Measurements from ENCODE around the gene ACP7.
"Not testable (repeated sequence)": the region's sequence is repeated elsewhere in the genome, so short reads cannot be mapped to it uniquely, and the experiment has no call there.

The ACP7 gene

DNA sequence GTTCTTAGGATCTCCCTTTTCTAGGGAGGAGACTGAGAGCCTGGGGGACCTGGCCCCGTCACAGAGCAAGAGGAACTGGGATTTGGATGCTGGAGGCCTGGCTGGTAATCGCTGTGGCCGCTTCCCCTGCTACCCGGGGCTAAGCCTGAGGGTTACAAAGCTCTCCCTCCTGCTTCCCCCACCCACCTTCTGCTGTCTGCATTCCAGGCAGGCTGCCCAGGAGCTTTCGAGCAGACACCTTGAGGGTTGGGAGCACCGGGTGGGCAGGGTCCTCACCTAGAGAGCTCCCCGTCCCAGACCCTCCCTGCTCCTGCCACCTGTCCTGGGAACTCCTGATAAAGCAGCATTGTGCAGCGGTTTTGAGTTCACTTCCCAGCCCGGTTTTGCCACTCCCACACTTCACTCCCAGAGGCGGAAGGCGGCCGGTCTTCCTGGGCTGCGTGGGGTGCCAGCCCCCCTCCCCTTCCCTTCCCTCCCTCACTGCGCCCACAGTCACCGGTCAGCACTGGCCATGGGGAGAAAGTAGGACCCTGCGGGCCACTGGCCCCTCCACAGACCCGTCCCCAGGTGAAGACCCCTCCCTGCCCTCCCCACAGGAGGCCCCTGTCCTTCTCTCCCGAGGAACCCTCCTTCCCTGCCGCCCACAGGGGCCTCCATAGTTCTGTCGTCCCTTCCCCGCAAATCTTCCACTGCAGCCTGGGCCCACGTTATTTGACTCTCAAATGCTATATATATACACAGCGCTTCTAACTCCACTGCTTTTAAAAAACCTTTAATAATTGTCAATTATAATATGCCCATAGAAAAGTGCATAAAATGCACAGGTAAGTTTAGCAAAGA is 49.5 kb downstream of the ACP7 start:
- no peak for DNase-seq

DNA sequence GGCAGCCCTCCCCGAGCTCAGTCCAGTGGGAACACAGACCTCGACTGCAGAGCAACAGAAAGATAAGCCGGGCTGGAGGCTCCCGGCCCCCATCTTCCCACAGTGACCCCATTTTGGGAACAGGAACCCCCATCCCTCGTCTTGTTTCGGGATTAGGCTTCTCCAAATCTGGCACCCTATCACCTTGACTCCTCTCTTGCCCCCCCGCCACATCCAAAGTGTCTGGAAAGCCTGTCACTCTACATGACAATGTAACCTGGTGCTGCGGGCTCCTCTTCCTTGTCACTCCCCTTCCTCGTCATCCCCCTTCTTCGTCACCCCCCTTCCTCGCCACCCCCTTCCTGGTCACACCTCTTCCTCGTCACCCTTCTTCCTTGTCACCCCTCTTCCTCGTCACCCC is 51.5 kb downstream of the ACP7 start:
- DNase-seq: no peak

- no peak for DNase-seq
Observed at GRCh38 chr19:39136225-39136940, 52.2 kb downstream of the ACP7 start.

GRCh38 chr19:39137131-39137530 is 53.0 kb downstream of the ACP7 start:
- DNase-seq: no peak

DNA sequence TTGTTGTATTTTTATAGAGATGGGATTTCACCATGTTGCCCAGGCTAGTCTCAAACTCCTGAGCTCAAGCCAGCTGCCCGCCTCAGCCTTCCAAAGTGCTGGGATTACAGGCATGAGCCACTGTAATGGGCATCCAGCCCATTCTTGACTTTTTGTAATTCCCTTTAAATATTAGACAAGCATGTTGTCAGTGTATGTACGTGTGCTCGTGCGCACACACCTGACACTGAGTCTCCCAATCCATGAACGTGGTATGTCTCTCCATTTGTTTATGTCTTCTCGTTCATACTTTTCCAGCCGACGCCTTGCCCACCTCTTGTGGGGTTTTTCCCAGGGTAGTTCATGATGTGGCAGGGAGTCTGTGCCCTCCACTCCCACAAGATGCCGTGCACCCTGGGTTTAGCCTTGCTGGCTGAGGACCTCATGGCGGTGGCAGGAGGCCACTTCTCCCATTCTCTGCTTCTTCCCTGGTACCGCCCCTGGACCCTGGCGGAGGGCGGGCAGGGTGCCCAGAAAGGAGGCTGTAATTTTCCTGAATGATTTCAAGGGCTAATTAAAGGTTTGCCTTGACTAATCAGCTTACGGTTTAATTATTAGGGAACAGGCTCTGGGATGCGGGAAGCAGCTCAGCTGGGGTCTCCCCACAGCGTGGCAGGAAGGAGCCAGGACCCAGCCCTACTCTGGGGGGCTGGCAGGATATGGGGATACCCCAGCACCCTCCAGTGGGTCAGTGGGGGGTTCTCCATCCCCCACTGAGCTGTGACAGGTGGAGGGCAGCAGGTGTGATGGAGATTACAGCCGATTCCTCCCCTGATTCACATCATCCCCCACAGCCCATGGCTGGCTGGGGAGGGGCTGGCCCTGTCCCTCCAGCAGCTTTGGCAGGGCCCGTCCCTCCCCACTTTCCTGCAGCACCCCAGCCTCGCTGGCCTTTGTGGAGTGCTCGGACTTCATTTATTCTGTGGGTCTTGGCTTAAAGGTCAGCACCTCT is 54.3 kb downstream of the ACP7 start:
- peak in 2 of 3 experiments; percentile 68 to 78 for DNase-seq

GRCh38 chr19:39139305-39139874 is 55.2 kb downstream of the ACP7 start:
- no peak for DNase-seq

- DNase-seq: no peak
Observed at GRCh38 chr19:39139971-39140453, 55.8 kb downstream of the ACP7 start.

GRCh38 chr19:39140594-39140993 is 56.4 kb downstream of the ACP7 start:
- DNase-seq: no peak

- no peak for DNase-seq
Observed at GRCh38 chr19:39141929-39142328, 57.8 kb downstream of the ACP7 start.

- DNase-seq: no peak
Observed at GRCh38 chr19:39142630-39143029, 58.5 kb downstream of the ACP7 start.

- not testable (repeated sequence) for DNase-seq
Observed at GRCh38 chr19:39143757-39144289, 59.7 kb downstream of the ACP7 start.

DNA sequence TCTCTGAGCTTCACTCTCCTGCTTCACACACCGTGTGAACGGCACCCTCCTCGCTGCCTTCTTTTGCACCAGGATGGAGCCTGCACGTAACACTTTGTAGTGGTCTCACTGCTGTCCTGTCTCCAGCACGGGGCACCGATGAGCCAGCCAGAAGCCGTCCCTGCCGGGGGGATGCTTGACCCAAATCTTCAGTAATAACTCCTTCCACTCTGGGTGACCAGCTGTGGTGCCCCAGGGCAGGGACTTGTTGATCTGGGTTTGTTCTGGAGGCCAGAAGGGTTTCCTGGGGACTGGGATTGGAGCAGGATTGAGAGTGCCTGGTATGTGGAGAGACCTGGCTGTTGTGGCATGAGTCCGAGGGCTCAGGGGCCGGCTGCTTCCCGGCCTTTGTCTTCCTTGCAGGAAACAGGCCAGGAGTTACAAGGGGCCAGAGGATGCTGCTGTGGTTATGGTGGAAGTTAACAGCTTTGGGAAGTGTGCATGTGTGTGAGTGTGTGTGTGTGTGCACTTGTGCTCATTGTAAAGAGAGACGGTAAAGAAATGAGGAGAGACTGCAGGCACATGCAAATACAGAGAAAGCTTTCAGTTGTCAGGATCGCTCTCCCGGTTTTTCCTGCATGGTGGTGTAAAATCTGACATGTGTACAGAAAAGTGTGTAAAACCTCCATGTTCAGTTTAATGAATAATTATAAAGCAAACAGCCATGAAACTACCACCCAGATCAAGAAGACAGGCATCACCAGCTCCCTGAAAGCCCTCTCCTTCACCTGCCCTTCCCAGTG is 60.3 kb downstream of the ACP7 start:
- no peak for DNase-seq

- DNase-seq: no peak
Observed at GRCh38 chr19:39145180-39145953, 61.2 kb downstream of the ACP7 start.

DNA sequence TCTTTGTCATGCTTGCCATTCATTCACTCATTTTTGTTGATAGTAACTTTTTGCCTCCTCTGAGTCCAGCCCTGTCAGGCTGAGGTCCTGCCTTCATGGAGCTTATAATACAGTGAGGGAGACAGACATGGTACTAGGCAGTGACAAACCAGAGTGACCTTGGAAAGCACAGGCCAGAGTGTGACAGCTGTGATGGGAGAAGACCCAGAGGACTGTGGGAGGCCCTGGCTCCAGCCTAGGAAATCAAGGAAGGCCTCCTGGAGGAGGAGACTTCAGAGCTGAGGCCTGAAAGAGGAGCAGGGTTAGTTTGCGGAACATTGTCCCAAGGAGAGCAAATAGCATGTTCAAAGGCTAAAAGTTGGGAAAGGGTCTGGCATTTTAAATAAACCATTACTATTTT is 61.9 kb downstream of the ACP7 start:
- DNase-seq: no peak

DNA sequence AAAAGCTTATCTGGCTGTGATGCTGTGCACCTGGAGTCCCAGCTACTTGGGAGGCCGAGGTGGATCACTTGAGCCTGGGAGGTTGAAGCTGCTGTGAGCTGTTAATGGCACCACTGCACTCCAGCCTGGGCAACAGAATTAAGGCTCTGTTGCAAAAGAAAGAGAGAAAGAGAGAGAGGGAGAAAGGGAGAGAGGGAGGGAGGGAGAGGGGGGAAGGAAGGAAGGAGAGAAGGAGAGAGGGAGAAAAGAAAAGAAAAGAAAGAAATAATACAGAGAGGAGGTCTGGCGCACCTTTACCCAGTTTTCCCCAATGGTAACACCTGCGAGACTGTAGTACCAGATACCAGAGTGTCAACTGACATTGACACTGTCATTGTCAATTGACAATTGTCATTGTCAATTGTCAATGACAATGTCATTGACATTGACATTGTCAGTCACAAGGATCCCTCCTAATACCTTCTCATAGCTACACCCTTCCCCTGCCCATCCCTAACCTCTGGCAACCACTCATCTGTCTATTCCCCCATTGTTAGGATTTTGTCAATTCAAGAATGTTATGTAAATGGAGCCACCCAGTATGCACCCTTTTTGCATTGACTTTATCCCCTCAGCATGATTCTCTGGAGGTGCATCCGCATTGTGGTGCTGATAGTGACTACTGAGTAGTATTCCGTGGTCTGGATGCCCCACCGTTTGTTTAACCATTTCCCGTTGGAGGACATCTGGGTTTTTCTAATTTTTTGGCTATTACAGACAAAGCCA is 62.7 kb downstream of the ACP7 start:
- DNase-seq: no peak

GRCh38 chr19:39147480-39147879 is 63.3 kb downstream of the ACP7 start:
- DNase-seq: no peak

DNA sequence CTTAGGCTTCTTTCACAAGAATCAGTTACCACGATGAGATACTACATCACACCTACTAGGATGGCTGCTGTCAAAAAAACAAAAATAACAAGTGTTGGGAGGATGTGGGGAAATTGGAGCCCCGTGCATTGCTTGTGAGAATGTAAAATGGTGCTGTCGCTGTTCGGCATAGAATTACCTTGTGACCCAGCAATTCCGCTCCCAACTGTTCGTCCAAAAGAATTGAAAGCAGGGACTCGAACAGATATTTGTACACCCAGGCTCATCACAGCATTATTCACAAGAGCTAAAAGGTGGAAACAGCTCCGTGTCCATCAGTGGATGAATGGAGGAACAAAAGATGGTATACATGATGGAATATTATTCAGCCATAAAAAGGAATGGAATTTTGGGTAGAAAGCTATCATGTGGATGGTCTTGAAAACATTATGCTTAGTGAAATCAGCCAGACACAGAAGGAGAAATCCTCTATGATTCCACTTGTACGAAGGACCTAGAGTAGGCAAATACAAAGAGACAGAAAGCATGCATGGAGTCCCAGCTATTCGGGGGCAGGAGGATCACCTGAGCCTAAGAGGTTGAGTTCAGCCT is 64.9 kb downstream of the ACP7 start:
- no peak for DNase-seq

DNA sequence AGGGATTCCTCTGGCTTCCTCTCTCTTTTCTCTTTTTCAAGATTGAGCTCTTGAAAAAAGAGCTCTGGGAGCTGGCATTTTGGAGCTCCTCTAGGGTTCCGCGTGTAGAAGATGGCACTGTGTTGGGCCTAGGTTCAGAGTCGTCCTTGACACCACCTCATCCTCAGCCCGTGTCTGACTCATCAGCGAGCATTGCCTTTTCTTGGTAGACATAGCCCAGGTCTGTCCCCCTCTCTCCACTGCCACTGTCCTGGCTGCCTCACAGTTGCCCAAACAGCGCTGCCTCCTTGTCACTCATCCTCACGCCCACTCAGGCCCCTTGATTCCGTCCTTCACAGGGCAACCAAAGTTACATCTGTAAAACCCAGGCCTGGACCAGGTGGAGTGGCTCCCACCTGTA is 66.1 kb downstream of the ACP7 start:
- DNase-seq: no peak
